HFF-Myc (cell line): Measurements from ENCODE around the gene ADD3.
A peak's percentile ranks its signal among the peaks of the same experiment; 100 is the strongest.
"Not testable (repeated sequence)": the region's sequence is repeated elsewhere in the genome, so short reads cannot be mapped to it uniquely, and the experiment has no call there.

Source experiments
- DNase-seq: peaks from one replicate; pipeline ENCODE4 v3.0.0-alpha.2; 2011; ENCODE audit warnings: low read depth; ENCODE audit errors: extremely low read depth
- H3K4me3 ChIP-seq: replicated peaks from 2 replicates; pipeline ENCODE4 v1.5.1; 2011; ENCODE audit warnings: low read depth, mild to moderate bottlenecking, control low read depth, low read length
- CTCF ChIP-seq: IDR thresholded peaks from 2 replicates; pipeline ENCODE4 v1.5.1; 2012; ENCODE audit warnings: mild to moderate bottlenecking, low read depth, low read length, control low read depth; ENCODE audit errors: missing control alignments

Gene ADD3

GRCh38 chr10:110115784-110116520 lies 108.2 kb downstream of the ADD3 start:
- H3K4me3 ChIP-seq = no peak overlapping the region
- DNase-seq = no peak
- TF ChIP-seq CTCF = no peak

- TF ChIP-seq CTCF = no peak
Measured at GRCh38 chr10:110118891-110119621, 111.3 kb downstream of the ADD3 start.

GRCh38 chr10:110123594-110123993 lies 115.8 kb downstream of the ADD3 start:
- no peak for TF ChIP-seq CTCF
- no peak for DNase-seq
- H3K4me3 ChIP-seq = no peak overlapping the region

More at GRCh38 chr10:110118891-110119621, 111.3 kb downstream of the ADD3 start:
- DNase-seq = no peak
- H3K4me3 ChIP-seq = no peak overlapping the region

- no peak overlapping the region for H3K4me3 ChIP-seq
- no peak for DNase-seq
- TF ChIP-seq CTCF = no peak
Measured at GRCh38 chr10:110129490-110129889, 121.7 kb downstream of the ADD3 start.

- H3K4me3 ChIP-seq = no peak overlapping the region
- TF ChIP-seq CTCF = no peak
- no peak for DNase-seq
Measured at GRCh38 chr10:110134917-110135316, 127.1 kb downstream of the ADD3 start.

- not testable (repeated sequence) for DNase-seq, H3K4me3 ChIP-seq
Measured at GRCh38 chr10:110135836-110136235, 128.1 kb downstream of the ADD3 start.

GRCh38 chr10:110137142-110137545 lies 129.4 kb downstream of the ADD3 start:
- peak; percentile 51 for TF ChIP-seq CTCF
- DNase-seq = peak; percentile 56
- no peak overlapping the region for H3K4me3 ChIP-seq
